IMR-90 (cell line): ENCODE results near the gene GPR15LG. TPM values are rescaled to one million over a fixed set of nuclear protein-coding genes. Genes with fewer than 3 reads are reported as not detected.

Source experiments
- ATAC-seq: fragments of 200-7000 bp; cut with Tn5 transposase; 2 replicates; pipeline ENCODE4 v1.9.1; 2020; ENCODE audit warnings: low read depth, mild to moderate bottlenecking, moderate library complexity
- BruUV-seq: library from RNA; stranded (reverse); fragments of 400-500 nt; replicated peaks from 2 replicates; lab custom pipeline; 2021; lab: Mats Ljungman, UMichigan
- CTCF ChIA-PET: fragments of 300-600 bp; formaldehyde crosslinking; extraction: SDS; loops from one replicate; lab custom pipeline; 2021; ENCODE audit warnings: antibody characterized with exemption; lab: Yijun Ruan, JAX
- POLR2A ChIA-PET: fragments of 300-600 bp; sonication (Branson Sonifier 250); formaldehyde crosslinking; loops from one replicate; lab custom pipeline; 2022; ENCODE audit warnings: antibody characterized with exemption; ENCODE audit not compliant: unreplicated experiment; lab: Charles Lee
- DNase-seq: peaks from one replicate; pipeline ENCODE4 v3.0.0; 2013
- H2AFZ ChIP-seq: replicated peaks from 2 replicates; pipeline ENCODE3; 2013; ENCODE audit warnings: low read length, mild to moderate bottlenecking; ENCODE audit not compliant: poor library complexity
- H2AK5ac ChIP-seq: 2 replicates; pipeline ENCODE4 v1.6.1; 2013; ENCODE audit warnings: low read depth, low read length, inconsistent platforms
- H2AK9ac ChIP-seq: replicated peaks from 2 replicates; pipeline ENCODE3; 2013; ENCODE audit warnings: mild to moderate bottlenecking, low read depth, low read length, moderate library complexity; ENCODE audit not compliant: poor library complexity
- H2BK120ac ChIP-seq: 2 replicates; pipeline ENCODE4 v1.6.1; 2013; ENCODE audit warnings: low read depth, low read length, inconsistent platforms
- H2BK15ac ChIP-seq: 3 replicates; pipeline ENCODE4 v1.6.1; 2013; ENCODE audit warnings: low read depth, low read length, inconsistent platforms
- H2BK20ac ChIP-seq: 2 replicates; pipeline ENCODE4 v1.6.1; 2013; ENCODE audit warnings: low read depth, mild to moderate bottlenecking, inconsistent platforms, low read length, moderate library complexity
- H2BK5ac ChIP-seq: 2 replicates; pipeline ENCODE4 v1.6.1; 2013; ENCODE audit warnings: mild to moderate bottlenecking, low read depth, low read length, inconsistent platforms; ENCODE audit not compliant: poor library complexity, severe bottlenecking
- H3K14ac ChIP-seq: replicated peaks from 2 replicates; pipeline ENCODE4 v1.6.1; 2013; ENCODE audit warnings: low read depth, low read length, inconsistent platforms
- H3K18ac ChIP-seq: 2 replicates; pipeline ENCODE4 v1.6.1; 2013; ENCODE audit warnings: low read depth, low read length, control low read depth
- H3K23ac ChIP-seq: 2 replicates; pipeline ENCODE4 v1.6.1; 2013; ENCODE audit warnings: low read depth, low read length, inconsistent platforms
- H3K27ac ChIP-seq: 2 replicates; pipeline ENCODE4 v1.5.1; 2013; ENCODE audit warnings: mild to moderate bottlenecking, control low read depth, low read length; ENCODE audit not compliant: insufficient read depth
- H3K27me3 ChIP-seq: 2 replicates; pipeline ENCODE4 v1.6.1; 2013; ENCODE audit warnings: low read length; ENCODE audit not compliant: control insufficient read depth, insufficient read depth
- H3K36me3 ChIP-seq: 2 replicates; pipeline ENCODE4 v1.6.1; 2013; ENCODE audit warnings: low read length, mixed read lengths; ENCODE audit not compliant: control insufficient read depth, insufficient read depth
- H3K4ac ChIP-seq: 2 replicates; pipeline ENCODE4 v1.6.1; 2013; ENCODE audit warnings: low read depth, low read length, inconsistent platforms
- H3K4me1 ChIP-seq: 2 replicates; pipeline ENCODE4 v1.6.1; 2013; ENCODE audit warnings: low read length, mixed read lengths; ENCODE audit not compliant: control insufficient read depth, insufficient read depth
- H3K4me2 ChIP-seq: 2 replicates; pipeline ENCODE4 v1.6.1; 2013; ENCODE audit warnings: low read depth, mild to moderate bottlenecking, control low read depth, low read length, moderate library complexity
- H3K4me3 ChIP-seq: 2 replicates; pipeline ENCODE4 v1.5.1; 2013; ENCODE audit warnings: low read depth, mild to moderate bottlenecking, control low read depth, low read length, moderate library complexity; ENCODE audit not compliant: insufficient read depth
- H3K56ac ChIP-seq: 2 replicates; pipeline ENCODE4 v1.6.1; 2013; ENCODE audit warnings: low read length, inconsistent platforms; ENCODE audit not compliant: insufficient read depth; ENCODE audit errors: extremely low read depth
- H3K79me1 ChIP-seq, 2 experiments: 2 replicates each; pipeline ENCODE4 v1.6.1; 2013; ENCODE audit warnings: low read length in 2 of 2, inconsistent platforms in 1 of 2, low read depth in 1 of 2
- H3K9ac ChIP-seq: 2 replicates; pipeline ENCODE4 v1.6.1; 2013; ENCODE audit warnings: low read depth, low read length, control low read depth
- H3K9me1 ChIP-seq: 2 replicates; pipeline ENCODE4 v1.6.1; 2013; ENCODE audit warnings: low read length, inconsistent platforms; ENCODE audit not compliant: insufficient read depth
- H3K9me3 ChIP-seq: 2 replicates; pipeline ENCODE4 v1.6.1; 2013; ENCODE audit warnings: low read length; ENCODE audit not compliant: control insufficient read depth, insufficient read depth
- H4K20me1 ChIP-seq: 2 replicates; pipeline ENCODE4 v1.6.1; 2013; ENCODE audit warnings: low read length, inconsistent platforms; ENCODE audit not compliant: insufficient read depth
- H4K5ac ChIP-seq: 2 replicates; pipeline ENCODE4 v1.6.1; 2013; ENCODE audit warnings: mild to moderate bottlenecking, low read depth, low read length, control low read depth
- H4K8ac ChIP-seq, 2 experiments: 2 replicates each; pipeline ENCODE4 v1.6.1; 2013; ENCODE audit warnings: low read depth in 2 of 2, low read length in 2 of 2, control low read depth in 1 of 2, inconsistent platforms in 1 of 2
- H4K91ac ChIP-seq: 2 replicates; pipeline ENCODE4 v1.6.1; 2013; ENCODE audit warnings: low read depth, low read length, inconsistent platforms; ENCODE audit not compliant: insufficient read depth
- CEBPB ChIP-seq: IDR thresholded peaks from 2 replicates; pipeline ENCODE4 v1.6.1; 2012; ENCODE audit warnings: low read depth, low read length, improper control_type of control experiment
- MAZ ChIP-seq: IDR thresholded peaks from 2 replicates; pipeline ENCODE4 v1.6.1; 2012; ENCODE audit warnings: low read depth, mild to moderate bottlenecking, low read length, improper control_type of control experiment, moderate library complexity, borderline replicate concordance
- NFE2L2 ChIP-seq: fragments of 150-350 bp; IDR thresholded peaks from 2 replicates; pipeline ENCODE4 v1.6.1; 2016; ENCODE audit warnings: low read depth, mild to moderate bottlenecking, low read length
- RAD21 ChIP-seq: IDR thresholded peaks from 2 replicates; pipeline ENCODE4 v1.6.1; 2012; ENCODE audit warnings: low read length, improper control_type of control experiment
- RFX5 ChIP-seq: IDR thresholded peaks from 2 replicates; pipeline ENCODE4 v1.8.0; 2012; ENCODE audit warnings: low read depth, mild to moderate bottlenecking, low read length, moderate library complexity
- WGBS, 2 experiments: methylation state at CpG; one replicate each; pipeline versions ENCODE4 v1.1.5 to v1.1.7; 2013; ENCODE audit warnings: missing lambda C conversion rate in 2 of 2; ENCODE audit not compliant: insufficient read length in 1 of 2; ENCODE audit errors: extremely low coverage in 2 of 2; 5-methylcytosine and 5-hydroxymethylcytosine counted together
- dilution Hi-C: fragments of 300-500 bp; cut with HindIII; formaldehyde crosslinking; loops from one replicate; pipeline ENCODE4 v1.14.3; 2018; ENCODE audit warnings: low sequenced_read_pairs; ENCODE audit not compliant: unreplicated experiment
- in situ Hi-C: fragments of 300-500 bp; cut with MboI; formaldehyde crosslinking; loops from 3 replicates; pipeline ENCODE4 v1.14.3; 2019; ENCODE audit warnings: low sequenced_read_pairs, inconsistent platforms, mixed read lengths
- intact Hi-C: fragments of 100-400 bp; cut with micrococcal nuclease; formaldehyde crosslinking; loops from 2 replicates; pipeline ENCODE4 v1.10.0; 2022
- polyA plus RNA-seq, 3 experiments: library from polyadenylated mRNA; depleted of rRNA; stranded (reverse); fragments of >200 nt; gene quantifications; 2 replicates each; pipeline ENCODE4 v1.2.3, GENCODE V29; 2012; ENCODE audit warnings: low replicate concordance in 1 of 3
- total RNA-seq: library from RNA; depleted of rRNA; stranded (reverse); fragments of >200 nt; gene quantifications from 2 replicates; pipeline ENCODE4 v1.2.3, GENCODE V29; 2012
- TF ChIP-seq, protein P1 (sequence below): fragments of 150-350 bp; IDR thresholded peaks from 2 replicates; pipeline ENCODE4 v1.6.1; 2016; ENCODE audit warnings: low read depth, mild to moderate bottlenecking, low read length, moderate library complexity, borderline replicate concordance
- TF ChIP-seq, protein P2 (sequence below): conservative IDR thresholded peaks from 2 replicates; pipeline ENCODE4 v1.5.1; 2012; ENCODE audit warnings: mild to moderate bottlenecking, low read depth, low read length, improper control_type of control experiment

GPR15LG gene
- total and polyA plus RNA-seq, 2 of the 4 experiments (the other 2 are of a cell fraction) = not detected

DNA sequence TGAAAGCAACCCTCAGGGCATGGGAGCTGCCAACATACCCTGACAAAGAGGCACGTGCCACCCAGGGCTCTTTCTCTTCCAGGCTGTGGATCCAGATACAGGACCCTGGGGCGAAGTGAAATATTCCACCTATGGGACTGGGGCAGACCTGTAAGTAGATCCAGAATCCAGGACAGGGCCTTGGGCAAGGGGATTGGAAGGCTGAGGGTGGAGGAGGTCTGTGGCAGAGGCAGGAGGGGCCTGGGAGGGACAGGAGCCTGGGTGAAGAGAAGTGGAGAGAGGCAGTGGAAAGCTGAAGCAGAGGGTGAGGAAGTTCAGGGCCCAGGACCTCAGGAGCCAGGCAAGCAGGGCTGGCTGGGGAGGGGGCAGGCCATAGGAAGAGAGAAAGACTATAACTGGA is 38.0 kb downstream of the GPR15LG start:
- H2AFZ ChIP-seq = no peak overlapping the region
- H3K9me3 ChIP-seq = no peaks in the 10 kb centered on the region
- BruUV-seq = no TSS peak
- DNase-seq (no peak), ATAC-seq (no peak)
- no peak overlapping the region for H4K8ac ChIP-seq
- ChIA-PET CTCF (no interaction called here), POLR2A (no interaction called here)
- no peaks in the 10 kb centered on the region for H4K20me1 ChIP-seq
- no peak overlapping the region for H2AK5ac ChIP-seq
- H2BK20ac ChIP-seq = no peak overlapping the region
- H3K4me2 ChIP-seq = no peak overlapping the region
- H4K5ac ChIP-seq = no peak overlapping the region
- no peak overlapping the region for H3K14ac ChIP-seq
- no peaks in the 10 kb centered on the region for H3K36me3 ChIP-seq
- no peak overlapping the region for H4K91ac ChIP-seq
- no peak overlapping the region for H2BK120ac ChIP-seq
- H3K56ac ChIP-seq = no peak overlapping the region
- H3K4me3 ChIP-seq = no peak overlapping the region
- H3K79me1 ChIP-seq = no peaks in the 10 kb centered on the region
- WGBS, 2 experiments = no CpG with 5 or more reads among the region's 2 CpGs
- H3K4ac ChIP-seq = no peak overlapping the region
- dilution Hi-C loops (no loop called here), in situ Hi-C loops (no loop called here), intact Hi-C loops (no loop called here)
- H3K18ac ChIP-seq = no peak overlapping the region
- H2BK15ac ChIP-seq = no peak overlapping the region
- H3K23ac ChIP-seq = no peak overlapping the region
- no peak overlapping the region for H3K27ac ChIP-seq
- H2AK9ac ChIP-seq = no peak overlapping the region
- H3K4me1 ChIP-seq = no peaks in the 10 kb centered on the region
- TF ChIP-seq NFE2L2 (no peak), CEBPB (no peak), RAD21 (no peak), MAZ (no peak), RFX5 (no peak)
- TF ChIP-seq, protein P1, sequence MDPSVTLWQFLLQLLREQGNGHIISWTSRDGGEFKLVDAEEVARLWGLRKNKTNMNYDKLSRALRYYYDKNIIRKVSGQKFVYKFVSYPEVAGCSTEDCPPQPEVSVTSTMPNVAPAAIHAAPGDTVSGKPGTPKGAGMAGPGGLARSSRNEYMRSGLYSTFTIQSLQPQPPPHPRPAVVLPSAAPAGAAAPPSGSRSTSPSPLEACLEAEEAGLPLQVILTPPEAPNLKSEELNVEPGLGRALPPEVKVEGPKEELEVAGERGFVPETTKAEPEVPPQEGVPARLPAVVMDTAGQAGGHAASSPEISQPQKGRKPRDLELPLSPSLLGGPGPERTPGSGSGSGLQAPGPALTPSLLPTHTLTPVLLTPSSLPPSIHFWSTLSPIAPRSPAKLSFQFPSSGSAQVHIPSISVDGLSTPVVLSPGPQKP = no peak
- TF ChIP-seq, protein P2, sequence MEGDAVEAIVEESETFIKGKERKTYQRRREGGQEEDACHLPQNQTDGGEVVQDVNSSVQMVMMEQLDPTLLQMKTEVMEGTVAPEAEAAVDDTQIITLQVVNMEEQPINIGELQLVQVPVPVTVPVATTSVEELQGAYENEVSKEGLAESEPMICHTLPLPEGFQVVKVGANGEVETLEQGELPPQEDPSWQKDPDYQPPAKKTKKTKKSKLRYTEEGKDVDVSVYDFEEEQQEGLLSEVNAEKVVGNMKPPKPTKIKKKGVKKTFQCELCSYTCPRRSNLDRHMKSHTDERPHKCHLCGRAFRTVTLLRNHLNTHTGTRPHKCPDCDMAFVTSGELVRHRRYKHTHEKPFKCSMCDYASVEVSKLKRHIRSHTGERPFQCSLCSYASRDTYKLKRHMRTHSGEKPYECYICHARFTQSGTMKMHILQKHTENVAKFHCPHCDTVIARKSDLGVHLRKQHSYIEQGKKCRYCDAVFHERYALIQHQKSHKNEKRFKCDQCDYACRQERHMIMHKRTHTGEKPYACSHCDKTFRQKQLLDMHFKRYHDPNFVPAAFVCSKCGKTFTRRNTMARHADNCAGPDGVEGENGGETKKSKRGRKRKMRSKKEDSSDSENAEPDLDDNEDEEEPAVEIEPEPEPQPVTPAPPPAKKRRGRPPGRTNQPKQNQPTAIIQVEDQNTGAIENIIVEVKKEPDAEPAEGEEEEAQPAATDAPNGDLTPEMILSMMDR = no peak
- H3K27me3 ChIP-seq = peaks cover 5% of the 10 kb centered on the region
- H2BK5ac ChIP-seq = no peak overlapping the region
- no peaks in the 10 kb centered on the region for H3K9me1 ChIP-seq
- H3K9ac ChIP-seq = no peak overlapping the region
